ENCODE results near the gene BCL6.
A peak's percentile ranks its signal among the peaks of the same experiment; 100 is the strongest.

BCL6 gene

DNA sequence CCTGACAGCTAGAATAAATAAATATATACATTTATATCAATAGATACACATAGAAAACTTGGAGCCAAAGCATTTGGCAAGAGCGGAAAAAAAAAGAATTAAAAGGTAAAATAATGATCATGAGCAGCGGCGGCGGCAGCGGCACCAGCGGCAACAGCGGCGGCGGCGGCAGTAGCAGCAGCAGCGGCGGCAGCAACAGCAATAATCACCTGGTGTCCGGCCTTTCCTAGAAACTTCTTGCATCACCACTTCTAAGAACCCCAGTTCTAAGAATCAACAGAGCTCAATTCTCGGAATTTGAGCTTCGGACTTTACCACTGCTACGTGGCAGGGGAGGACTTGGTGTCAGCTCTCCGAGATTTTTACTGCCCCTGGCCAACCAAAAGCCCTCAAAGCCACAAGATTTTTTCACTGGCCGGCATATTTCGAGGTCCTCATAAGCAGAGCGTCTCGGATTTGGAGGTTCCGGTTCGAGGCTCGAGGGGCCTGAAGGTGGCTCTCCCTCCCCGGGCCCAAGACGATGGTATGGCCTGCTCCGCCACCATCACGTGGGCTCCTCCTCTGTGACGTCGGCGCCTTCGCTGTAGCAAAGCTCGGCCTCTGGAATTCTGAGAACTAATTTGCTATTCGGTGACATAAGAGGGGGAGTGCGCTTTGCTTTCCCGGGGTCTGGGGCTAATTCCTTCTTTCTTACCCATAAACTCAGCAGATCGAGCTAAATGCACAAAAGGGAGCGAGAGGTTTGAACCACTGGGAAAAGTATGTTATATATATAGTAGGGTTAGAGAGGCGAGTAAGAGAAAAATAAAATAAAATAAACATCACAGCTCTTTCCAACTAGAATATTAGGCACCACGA, at the start of gene BCL6:
BCL6 (minus strand) TSS at position 268 of the 858 bp plus-strand sequence. CDS start 11,775 bp downstream, outside the sequence.
- peak; percentile 83 for DNase-seq

DNA sequence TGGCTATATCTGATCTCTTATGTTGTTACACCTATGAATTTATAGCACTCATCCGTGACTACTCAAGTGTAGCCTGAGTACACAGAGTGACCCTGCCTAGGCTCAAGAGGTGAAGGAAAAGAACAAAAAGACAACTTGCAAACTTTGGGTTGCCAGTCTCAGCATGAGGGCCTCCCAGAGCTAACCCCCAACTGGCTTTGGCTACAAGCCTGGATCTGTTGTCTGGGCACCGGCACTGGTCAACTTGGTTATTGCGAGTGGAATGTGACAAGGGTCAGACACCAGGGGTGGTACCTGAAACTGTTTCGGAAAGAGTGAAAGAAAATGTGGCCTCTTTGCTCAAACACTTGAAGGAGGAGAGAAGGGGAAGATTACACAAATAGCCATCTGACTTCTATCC, 49.5 kb upstream of the BCL6 start:
- no peak for DNase-seq

DNA sequence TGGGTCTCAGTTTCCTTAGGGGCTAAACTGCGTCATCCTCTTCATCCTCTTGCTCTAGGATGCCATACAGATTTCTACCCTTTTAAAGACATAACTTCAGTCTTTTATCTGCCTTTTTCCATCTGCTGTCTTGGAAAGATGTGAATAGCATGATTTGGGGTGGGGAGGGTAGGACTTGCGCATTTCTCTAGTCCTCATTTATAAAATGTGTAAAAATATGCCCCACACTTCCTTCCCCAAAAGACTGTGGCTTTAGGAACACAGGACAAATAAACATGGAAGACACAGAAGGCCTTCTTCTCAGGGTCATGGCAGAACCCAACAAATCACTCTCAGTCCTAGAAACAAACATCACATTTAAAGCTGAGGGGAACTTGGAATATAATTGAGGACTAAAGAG, 48.4 kb upstream of the BCL6 start:
- no peak for DNase-seq

DNA sequence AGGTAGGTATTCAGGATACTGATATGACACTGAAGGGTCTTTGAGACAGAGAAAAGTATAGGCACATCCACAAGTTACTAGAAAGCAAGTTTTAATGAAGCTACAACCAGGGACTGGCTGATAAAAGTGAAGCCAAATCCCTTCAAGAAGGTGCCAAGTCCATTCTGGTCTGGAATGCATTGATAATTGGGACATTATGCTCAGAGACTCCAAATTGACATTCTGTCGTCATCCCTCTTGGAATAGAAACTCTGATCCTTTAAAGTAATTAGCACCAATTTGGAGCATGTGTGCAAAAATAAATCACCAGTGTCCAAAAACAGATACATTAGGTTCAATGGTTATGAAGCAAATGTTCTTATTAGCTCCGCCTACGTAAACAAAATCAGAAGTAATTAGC, 47.3 kb upstream of the BCL6 start:
- no peak for DNase-seq

DNA sequence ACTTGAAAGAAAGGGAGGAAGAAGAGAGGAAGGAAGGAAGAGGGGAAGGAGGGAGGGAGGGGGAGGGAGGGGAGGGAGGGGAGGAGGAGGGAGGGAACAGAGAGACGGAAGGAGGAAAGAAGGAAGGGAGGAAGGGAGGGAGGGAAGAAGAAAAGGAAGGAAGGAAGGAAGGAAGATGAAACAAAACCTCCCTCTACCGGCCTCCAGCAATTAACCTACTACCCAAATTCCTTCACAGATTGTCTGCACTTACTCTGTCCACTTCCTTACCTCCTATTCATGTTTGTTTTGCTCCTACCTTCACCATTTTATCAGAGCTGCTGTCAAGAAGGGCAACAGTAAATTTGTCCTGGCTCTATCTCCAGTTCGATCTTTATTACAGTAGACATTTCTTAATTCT, 44.6 kb upstream of the BCL6 start:
- no peak for DNase-seq

DNA sequence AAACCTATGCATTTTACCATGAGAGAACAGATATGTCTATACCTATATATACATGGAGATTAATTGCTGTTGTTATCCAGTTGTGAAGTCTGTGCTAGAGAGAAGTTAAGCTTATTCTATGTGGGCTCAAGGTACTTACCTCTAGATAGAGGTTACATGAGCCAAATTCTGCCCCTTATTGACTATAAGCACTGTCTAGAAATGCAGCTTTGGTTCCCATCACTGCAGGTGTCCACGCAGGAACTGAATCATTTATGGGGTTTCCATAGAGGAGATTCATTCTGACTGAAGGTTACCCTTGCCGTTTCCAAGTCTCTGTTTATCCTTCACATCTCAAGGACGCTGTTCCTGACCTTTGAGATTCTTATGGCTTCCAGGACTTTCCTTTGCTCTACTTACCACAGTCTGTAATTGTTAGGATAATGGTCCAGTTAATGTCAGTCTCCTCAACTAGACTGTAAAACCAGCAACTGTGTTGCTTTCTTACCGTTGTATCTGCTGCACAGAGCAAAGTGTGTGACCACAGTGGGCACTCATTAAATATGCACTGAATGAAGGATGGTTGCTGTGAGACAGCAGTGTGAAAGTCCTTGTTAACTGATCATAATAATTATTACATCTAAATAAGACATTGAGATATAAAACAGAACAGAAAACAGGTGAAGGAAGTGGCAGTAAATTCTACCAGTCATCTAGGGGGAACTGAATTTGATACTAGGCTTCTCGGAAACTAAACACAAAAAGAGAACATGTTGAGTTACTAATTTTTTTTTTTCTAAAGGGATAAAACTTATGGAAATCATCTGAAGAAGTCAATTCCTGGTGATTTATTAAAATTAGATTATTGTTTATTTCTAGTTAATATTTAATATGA, 44.0 kb upstream of the BCL6 start:
- DNase-seq: no peak

DNA sequence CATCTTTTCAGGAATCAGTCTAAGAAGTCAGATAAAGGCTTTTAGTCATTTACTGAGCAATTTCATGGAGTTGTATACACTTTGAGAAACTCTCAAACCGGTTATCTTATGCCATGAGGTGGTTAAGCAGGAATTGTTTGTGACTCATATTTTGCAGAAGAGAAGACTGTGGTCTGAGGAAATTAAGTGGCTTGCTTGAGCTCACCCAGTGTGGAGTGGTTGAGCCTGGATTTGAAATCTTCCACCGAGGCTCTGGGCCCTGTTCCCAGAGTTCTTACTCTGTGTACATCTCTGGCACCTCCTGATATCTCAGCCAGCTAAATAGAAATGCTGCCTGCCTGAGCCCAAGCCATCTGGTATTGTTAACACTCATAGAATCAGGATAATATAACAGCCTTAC, 37.8 kb upstream of the BCL6 start:
- no peak for DNase-seq

DNA sequence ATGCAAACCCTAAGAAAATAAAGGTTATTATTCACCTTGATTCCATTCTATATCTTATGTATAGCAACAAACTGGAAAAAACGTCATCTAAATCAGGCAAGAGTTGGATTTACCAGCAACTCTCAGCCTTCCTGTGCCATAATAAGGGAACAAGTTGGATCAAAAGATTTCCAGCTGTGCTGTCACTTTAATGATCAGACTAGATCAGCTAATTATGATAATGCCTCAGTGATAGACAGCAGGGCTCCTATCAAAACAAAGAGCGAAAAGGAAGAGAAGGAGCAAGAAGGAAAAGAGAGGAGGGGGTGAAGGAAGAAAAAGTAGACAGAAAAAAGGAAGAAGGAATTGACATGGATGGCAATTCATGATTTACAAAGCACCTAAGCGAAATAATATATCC, 36.7 kb upstream of the BCL6 start:
- DNase-seq: no peak

DNA sequence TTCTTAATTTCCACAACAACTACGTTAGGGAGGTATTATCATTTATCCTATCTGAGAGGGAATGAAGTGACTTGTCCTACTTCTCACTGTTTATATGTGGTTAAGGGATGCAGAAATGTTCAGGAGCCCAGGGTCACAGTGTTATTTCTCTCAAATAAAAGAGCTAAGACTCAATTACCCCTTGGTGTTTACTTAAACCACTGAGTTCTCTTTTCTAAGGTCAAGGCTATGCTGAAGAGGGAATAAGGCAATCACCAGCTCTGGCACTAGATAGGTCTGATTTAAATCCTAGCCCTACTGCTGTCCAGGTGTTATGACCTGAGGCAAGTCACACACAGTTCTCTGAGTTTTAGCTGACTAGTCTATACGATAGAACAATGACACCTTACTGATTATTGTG, 35.7 kb upstream of the BCL6 start:
- DNase-seq: no peak

DNA sequence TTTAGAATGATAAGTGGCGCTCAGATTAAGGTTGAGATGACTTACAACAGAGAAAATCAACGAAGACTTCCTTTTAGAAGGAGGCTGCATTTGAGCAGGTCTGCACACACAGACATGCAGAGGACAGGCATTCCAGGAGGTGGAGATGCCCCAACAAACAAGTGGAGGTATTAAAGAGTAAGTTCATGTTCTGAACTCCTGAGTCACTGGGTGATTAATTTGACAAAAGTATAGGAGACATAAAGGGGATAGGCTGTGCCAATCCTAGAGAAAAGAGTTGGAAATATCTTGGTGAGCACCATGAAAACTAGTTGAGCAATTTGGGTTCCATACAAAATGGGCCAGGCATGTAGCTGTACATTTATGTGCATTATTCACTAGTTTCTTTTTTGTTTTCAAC, 33.5 kb upstream of the BCL6 start:
- DNase-seq: no peak

DNA sequence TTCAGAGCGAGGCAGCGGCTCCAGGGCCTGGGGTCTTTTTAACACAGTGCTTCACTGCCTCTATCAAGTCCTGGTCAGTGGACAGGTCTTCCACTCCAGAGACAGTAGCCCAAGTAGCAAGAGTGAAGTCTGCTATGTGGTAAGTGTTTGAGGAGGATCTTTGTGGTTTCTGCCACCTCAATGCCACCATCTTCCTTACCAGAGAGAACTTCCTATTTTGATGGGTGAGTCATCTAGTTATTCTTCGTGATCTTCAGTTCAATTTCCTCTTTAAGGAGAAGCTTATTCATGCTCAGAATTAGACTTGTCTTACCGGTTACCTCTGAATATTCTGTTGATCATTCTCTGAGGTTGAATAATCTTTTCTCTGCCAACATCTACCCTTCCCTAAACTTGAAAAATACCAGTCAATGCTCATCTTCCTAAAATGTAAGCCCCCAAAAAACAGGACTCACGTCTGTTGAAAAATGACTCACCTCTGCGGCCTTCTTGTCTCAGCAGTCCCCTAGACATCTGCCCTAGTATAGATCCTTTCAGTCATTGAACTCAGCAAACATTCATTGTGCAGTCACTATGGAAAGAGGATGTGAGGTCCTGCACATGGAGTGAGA, 32.2 kb upstream of the BCL6 start:
- peak; percentile 20 for DNase-seq

DNA sequence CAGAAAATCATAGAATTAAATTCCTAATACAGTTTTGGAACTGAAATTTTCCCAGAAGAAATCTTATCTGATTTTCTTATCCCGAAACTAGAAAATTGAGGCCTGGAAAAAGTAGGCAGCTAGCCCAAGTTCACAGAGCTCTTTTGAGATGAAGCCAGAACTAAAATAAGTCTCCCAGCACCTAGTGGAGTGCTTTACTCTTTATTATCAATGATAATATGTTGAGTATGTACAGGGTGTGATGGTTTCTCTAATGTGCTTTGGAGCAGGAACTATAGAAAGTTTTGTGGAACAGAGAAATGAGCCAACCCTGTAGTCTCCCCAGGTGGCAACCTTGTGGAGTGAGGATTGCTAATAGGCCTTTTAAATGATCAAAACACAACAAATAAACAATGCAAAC, 30.3 kb upstream of the BCL6 start:
- DNase-seq: no peak

DNA sequence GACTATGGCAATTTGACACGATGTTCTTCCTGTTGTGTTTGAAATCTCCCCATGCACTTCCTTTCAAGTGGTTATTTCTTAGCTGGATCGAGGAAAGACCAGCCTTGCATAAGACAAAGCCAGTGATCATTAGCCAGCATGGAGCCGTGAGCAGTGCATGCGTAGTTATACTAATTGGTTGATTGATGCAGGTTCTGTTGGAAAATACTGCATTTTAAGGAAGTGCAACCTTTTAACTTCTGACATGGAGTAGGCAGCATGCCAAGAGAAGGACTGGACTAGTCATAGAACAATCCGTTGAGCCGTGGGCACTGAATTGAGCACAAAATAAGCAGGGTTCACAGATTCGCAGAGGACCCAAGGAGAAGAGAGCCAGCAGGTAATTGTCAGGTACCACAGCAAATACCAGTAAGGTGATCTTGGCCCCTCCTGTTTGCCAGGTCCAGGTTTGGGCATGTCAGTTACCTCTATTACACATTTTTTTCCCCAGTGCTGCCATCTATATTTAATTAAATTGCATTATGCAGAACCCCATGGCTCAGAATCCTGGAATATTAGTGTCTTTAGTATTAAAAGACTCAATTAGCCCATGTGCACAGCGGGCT, 29.0 kb upstream of the BCL6 start:
- no peak for DNase-seq

DNA sequence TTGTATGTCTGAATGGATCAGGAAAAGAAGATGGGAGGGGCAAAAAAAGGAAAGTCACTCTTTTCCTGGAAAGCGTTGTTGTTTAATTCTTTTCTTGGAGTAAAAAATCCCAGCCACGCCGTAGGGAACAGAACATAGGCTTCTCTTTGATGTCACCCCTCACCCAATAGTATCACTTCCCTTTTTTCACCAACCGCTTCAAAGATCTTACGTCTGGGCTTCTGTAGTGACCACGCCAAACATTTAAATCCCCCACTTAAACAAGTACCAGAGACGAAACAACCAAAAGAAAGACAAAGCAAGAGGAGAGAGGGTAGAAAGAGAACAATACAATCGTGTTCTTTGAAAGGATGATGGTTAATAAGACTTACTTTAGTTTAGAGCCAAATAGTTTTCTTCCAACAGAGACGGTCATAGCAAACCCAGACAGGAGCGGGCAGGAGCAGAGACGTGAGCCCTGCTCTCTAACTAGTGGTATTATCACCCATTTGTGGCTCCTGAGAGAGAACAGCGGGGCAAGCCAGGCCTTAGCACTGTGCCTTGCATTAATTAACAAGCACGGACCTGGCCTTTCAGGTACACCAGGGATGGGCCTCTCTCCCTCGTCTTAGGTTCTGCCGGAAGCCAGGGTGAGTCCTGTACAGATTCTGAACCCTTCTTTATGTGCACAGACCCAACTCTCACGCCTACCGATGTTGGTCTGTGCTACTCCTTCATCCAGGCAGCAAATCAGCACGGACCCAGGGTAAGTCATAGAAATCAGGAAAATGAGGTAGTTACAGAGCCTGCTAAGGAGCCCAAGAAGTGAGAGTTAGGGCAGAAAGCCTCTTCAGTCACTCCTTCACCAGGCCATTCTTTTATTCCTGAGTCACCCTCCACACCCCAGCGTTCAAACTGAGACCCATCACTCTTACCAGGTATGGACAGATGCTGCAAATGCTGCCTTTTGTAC, 28.2 kb upstream of the BCL6 start:
- DNase-seq: no peak

DNA sequence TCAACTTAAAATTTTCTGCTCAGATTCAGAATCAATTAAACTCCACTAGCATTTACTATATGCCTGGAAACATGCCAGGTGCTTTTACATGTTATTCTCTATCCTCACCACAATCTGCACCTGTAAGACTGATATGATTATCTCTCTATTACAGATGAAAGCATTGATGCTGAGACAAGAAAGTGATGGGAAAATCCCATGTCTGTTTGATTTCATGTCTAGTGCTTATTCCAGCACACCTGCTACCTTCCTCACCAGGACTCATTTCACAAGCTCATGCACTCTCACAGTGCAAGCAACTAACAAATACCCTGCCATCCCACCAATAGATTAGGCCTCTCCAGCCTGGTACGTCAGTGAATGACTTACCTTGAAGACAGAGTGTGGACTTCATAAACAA, 25.0 kb upstream of the BCL6 start:
- peak; percentile 54 for DNase-seq

DNA sequence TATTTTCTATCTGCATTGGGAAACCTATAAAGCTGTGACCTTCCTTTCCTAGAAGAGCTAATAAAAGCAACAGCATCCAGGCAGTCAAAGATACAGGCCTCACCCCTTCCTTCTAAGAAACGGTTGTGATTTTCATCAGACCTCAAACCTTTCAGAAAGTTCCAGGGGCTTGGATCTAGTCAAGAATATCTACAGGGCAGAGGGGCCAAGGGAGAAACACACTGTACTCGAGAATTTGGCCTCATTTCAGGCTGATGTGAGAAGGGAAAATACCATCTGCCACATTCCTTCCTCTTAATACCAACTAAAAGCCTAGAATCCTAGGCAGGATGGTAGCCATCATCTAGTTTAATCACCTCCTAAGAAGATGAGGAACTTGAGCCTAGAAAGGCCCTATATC, 24.5 kb upstream of the BCL6 start:
- DNase-seq: no peak

DNA sequence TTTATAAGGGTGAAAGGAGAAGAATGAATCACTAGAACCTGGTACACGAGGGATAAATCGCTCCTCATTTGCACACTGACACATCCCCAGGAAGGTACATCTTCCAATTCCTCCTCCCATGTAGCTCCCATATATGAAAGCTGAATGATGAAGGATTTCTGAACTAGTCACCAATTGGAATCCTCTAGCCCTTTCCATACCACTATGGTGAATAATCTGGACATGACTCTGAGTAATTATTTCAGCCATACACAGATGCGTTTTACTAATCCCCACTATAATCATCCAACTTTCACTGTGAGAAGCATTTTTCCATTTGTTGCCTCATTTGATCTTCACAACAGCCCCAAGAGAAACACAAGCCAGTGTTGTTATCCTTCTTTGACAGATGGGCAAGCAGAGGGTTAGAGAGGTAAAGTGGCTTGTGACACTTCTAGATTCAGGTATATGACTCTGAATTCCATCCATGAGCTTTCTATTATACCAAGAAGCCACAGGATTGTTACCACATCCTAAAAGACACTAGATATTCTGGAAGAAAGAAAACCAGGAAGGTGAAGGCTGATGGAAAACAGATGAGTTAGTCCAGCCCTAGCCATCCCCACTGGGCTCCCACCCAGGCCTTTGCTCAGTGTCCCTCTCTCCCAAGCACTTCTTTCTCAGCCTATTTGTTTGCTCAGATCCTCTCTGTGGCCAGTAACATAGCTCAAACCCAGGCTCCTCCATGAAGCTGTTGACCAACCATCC, 22.2 kb upstream of the BCL6 start:
- no peak for DNase-seq

DNA sequence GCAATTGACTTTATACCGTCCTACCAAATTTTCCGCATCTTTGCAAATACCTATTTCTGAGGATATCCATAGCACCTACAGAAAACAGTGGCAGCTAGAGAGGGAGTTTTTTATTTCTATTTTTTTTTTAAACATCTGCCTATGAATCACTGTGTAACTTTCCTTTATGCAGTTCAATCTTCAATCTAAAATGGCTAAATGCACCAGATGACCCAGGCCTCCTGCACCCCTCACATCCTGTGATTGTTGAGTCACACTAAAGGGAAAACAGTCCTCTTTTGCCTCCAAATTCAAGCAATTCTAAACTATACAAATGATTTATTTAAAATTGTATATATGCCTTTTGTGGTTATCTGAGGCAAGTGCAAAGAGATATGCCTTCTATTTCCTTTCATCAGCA, 20.1 kb upstream of the BCL6 start:
- no peak for DNase-seq

DNA sequence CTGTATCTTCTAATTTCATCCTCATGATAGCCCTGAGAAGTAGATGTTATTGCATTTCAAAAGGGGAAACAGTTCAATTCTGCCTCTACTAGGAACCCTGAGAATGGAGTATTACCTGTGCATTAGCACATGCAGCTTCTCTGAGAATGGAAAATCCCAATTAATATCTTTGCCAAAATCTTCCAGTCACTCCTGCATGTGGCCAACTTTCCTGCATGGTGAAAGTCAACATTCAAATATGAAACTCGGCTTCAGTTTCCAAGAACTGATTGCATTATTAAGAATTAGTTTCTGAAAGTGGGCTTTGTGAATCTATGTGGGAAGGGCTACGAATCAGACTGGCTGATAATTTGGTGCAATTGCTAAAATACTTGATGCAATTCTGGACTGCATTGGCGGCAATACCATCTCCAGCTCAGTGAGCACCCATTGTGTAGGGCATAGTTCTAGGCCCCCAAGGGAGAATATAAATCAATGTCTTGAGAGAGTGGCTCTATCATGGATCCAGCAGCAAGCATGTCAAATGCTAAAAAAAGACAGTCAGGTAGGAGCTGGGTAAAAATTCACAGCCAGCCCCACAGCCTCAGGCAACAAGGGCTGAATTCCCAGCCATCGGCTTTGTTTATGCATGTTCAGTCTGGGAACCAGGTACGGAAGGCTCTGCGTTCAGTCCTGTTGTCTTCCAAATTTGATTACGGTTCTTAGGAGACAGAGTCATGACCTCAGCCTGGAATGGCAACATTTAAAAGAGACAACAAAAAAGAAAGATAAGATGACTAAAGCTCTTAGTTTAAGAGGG, 18.8 kb upstream of the BCL6 start:
- DNase-seq: no peak

DNA sequence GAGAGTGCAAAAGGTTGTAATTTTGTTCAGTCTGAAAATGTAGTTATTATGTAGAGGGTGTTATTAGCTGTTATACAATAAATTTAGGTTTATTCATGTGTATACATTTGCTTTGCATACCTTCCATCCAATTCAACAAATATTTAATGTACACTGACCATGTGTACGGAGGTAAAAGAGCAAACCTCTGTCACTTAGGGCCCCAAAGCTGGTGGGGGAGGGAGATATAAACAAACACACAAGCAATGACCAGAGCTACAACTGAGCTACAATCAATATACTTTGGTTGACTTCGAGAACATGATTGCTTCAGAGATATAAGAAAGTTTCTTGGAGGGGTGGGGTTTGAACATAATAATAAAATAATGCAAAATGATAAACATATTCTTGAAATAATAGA, 17.5 kb upstream of the BCL6 start:
- no peak for DNase-seq
